Fibroblast of lung (primary cell): Measurements from ENCODE around the gene ADCY5.

Source experiments
- CTCF ChIP-seq, 2 donors: IDR thresholded peaks in 1 of 2; conservative IDR thresholded peaks in 1 of 2; 1 replicate in 1 of 2; 2 replicates in 1 of 2; pipeline ENCODE4 v1.5.1; 2011 to 2012; ENCODE audit warnings: low read length in 2 of 2, control low read depth in 1 of 2, inconsistent platforms in 1 of 2, low read depth in 1 of 2, mild to moderate bottlenecking in 1 of 2
- EZH2 ChIP-seq: IDR thresholded peaks from 2 replicates; pipeline ENCODE4 v1.5.1; 2012; ENCODE audit warnings: low read length, control low read depth, mild to moderate bottlenecking; ENCODE audit errors: missing control alignments

GRCh38 chr3:123331006-123331405, 117.9 kb downstream of the ADCY5 start:
- TF ChIP-seq CTCF (conservative IDR thresholded peaks at IDR 0.05 in 1 of 2, IDR thresholded peaks at IDR 0.05 in 1 of 2; ENCODE audit: low read depth in 1 of 2, low read length in 2 of 2) (no peak), EZH2 (no peak)
